Heart right ventricle (tissue), 16 donors: ENCODE data around the gene CD34. TPM values are rescaled to one million over a fixed set of nuclear protein-coding genes. Genes with fewer than 3 reads are reported as not detected.

Source experiments
- ATAC-seq, 8 donors: fragments of 200-7000 bp; cut with Tn5 transposase; one replicate each; pipeline ENCODE4 v1.9.1; 2020; ENCODE audit warnings: mild to moderate bottlenecking in 8 of 8, moderate library complexity in 8 of 8, moderate number of reproducible peaks in 1 of 8
- DNase-seq, 2 donors: peaks; one replicate each; pipeline ENCODE4 v3.0.0-alpha.2; 2020
- H3K27ac ChIP-seq, 10 donors: fragments of 200-600 bp; sonication (generic) in 2 of 10; one replicate each; pipeline versions ENCODE4 v1.5.0 to v1.8.0; 2020 to 2022; ENCODE audit warnings: mild to moderate bottlenecking in 3 of 10
- H3K27me3 ChIP-seq, 7 donors: fragments of 200-600 bp; one replicate each; pipeline ENCODE4 v1.8.0; 2021 to 2022; ENCODE audit warnings: mild to moderate bottlenecking in 2 of 7
- H3K36me3 ChIP-seq, 9 donors: fragments of 200-600 bp; sonication (generic) in 1 of 9; one replicate each; pipeline versions ENCODE4 v1.5.0 to v1.8.0; 2020 to 2022; ENCODE audit warnings: mild to moderate bottlenecking in 2 of 9
- H3K4me1 ChIP-seq, 9 donors: fragments of 200-600 bp; sonication (generic) in 1 of 9; one replicate each; pipeline versions ENCODE4 v1.5.0 to v1.8.0; 2020 to 2022; ENCODE audit warnings: mild to moderate bottlenecking in 4 of 9
- H3K4me3 ChIP-seq, 10 donors: fragments of 200-600 bp; sonication (generic) in 2 of 10; one replicate each; pipeline versions ENCODE4 v1.5.0 to v1.8.0; 2020 to 2022; ENCODE audit warnings: mild to moderate bottlenecking in 7 of 10, moderate library complexity in 2 of 10
- H3K9me3 ChIP-seq, 11 donors: fragments of 200-600 bp in 10 of 11; sonication (generic) in 2 of 11; one replicate each; pipeline versions ENCODE4 v1.5.0 to v1.8.0; 2013 to 2022; ENCODE audit warnings: mild to moderate bottlenecking in 2 of 11, control low read depth in 1 of 11, moderate library complexity in 1 of 11
- CTCF ChIP-seq, 9 donors: fragments of 200-600 bp; sonication (generic) in 2 of 9; IDR thresholded peaks; one replicate each; pipeline versions ENCODE4 v1.5.0 to v1.8.0; 2021 to 2022; ENCODE audit warnings: antibody characterized with exemption in 9 of 9, mild to moderate bottlenecking in 5 of 9, moderate library complexity in 1 of 9
- WGBS, 2 donors: extraction: QIAGEN DNeasy Blood & Tissue Kit; methylation state at CpG; one replicate each; pipeline ENCODE4 v1.1.7; 2013; ENCODE audit warnings: inconsistent platforms in 1 of 2; 5-methylcytosine and 5-hydroxymethylcytosine counted together
- intact Hi-C, 10 donors: fragments of 100-400 bp; cut with DNase I; formaldehyde crosslinking; loops; one replicate each; pipeline versions ENCODE4 v1.11.1 to v1.14.2; 2022
- polyA plus RNA-seq, 2 donors: library from polyadenylated mRNA; stranded (reverse); fragments of 200-250 nt; gene quantifications; one replicate each; pipeline ENCODE4 v1.2.3, GENCODE V29; 2013
- total RNA-seq, 10 donors: library from RNA; stranded (reverse); fragmentation: NEBNext Ultra II Directional in 3 of 10; extraction: Animal tissue kit (Norgen Biotek cat#: 25700) in 3 of 10; gene quantifications; one replicate each; pipeline versions ENCODE4 v1.2.1 to v1.2.4, GENCODE V29; 2021 to 2023
- donor health status: Arrhythmogenic right ventricular cardiomyopathy.
- donor health status: ischemic (EF 13 %, LVEDD 7.1; RV severe dilation, severe dysfunction).
- donor health status: healthy with polysubstance abuse.
- donor health status: DM: no; HTN: yes; CAD: no.
- donor health status: DM: no; HTN: no; CAD: no.
- donor health status: ischemic (EF 25% LVEDD 6.9; RV normal size, moderate dysfunction).
- donor health status: ischemic (EF 25% LVEDD 5.7; RV mildly dilated, moderate dysfunction).
- donor health status: healthy.
- donor health status: DM: yes; HTN: yes; CAD: no.
- donor health status: Ischemic cardiomyopathy.
- donor health status: ischemic (EF 35%, LVEDD 5.7; RV mildly dilated, moderate dysfunction).
- donor health status: nonischemic (EF 11% LVEDD 7.7; RV severe dilation, severe dysfunction).
- donor health status: DM: yes; HTN: yes; CAD: no.
- donor health status: PGD.
- donor health status: ischemic (EF 29% LVEDD 5.4; RV normal size, mild dysfunction).
- donor health status: nonischemic (EF 23%, LVEDD 6.1; RV moderate dilation, normal function).

CD34 gene
- total and polyA plus RNA-seq, 12 donors, result 38.8 to 97.0 (median 52.8) TPM

- H3K9me3 ChIP-seq, result no peaks in the 10 kb centered on the region
- peaks cover 11 to 62% (median 48%) of the 10 kb centered on the region in 9 donors for H3K4me1 ChIP-seq
- no peak for TF ChIP-seq CTCF (IDR thresholded peaks at IDR 0.05)
- intact Hi-C loops, result no loop called here
- ATAC-seq, result no peak
- DNase-seq, result no peak
- 81 to 86% methylated on average over 4 of the region's 4 CpGs for WGBS, 2 donors
- peak overlapping the region in 2 of 10 donors; percentile 0 to 24 for H3K27ac ChIP-seq
- no peaks in the 10 kb centered on the region for H3K27me3 ChIP-seq
- peaks cover 0 to 11% (median 0%) of the 10 kb centered on the region in 9 donors for H3K36me3 ChIP-seq
- no peak overlapping the region for H3K4me3 ChIP-seq
Measured at GRCh38 chr1:207870306-207871031, 40.5 kb downstream of the CD34 start.

GRCh38 chr1:207869859-207870258 is 41.1 kb downstream of the CD34 start:
- no peak for DNase-seq
- intact Hi-C loops, result loop anchor here in 8 of 10 donors (1.0 to 5.0 kb wide), 5 partner anchors 38 to 46 kb away; no protein-coding TSS in a partner anchor
- Histone ChIP-seq H3K27me3 (no peaks in the 10 kb centered on the region), H3K36me3 (peaks cover 0 to 16% (median 4%) of the 10 kb centered on the region in 9 donors), H3K4me3 (no peak overlapping the region), H3K4me1 (peaks cover 12 to 66% (median 53%) of the 10 kb centered on the region in 9 donors), H3K27ac (peak overlapping the region in 8 of 10 donors; percentile 93 to 99 (median 96)), H3K9me3 (no peaks in the 10 kb centered on the region)
- no peak for ATAC-seq
- no peak for TF ChIP-seq CTCF (IDR thresholded peaks at IDR 0.05)
- 84 to 91% methylated on average over 6 of the region's 6 CpGs for WGBS, 2 donors

- Histone ChIP-seq H3K36me3 (peaks cover 0 to 18% (median 4%) of the 10 kb centered on the region in 9 donors), H3K4me1 (peaks cover 18 to 73% (median 61%) of the 10 kb centered on the region in 9 donors), H3K9me3 (no peaks in the 10 kb centered on the region), H3K27ac (peak overlapping the region; percentile 93 to 99 (median 96)), H3K4me3 (peak overlapping the region; percentile 76 to 97 (median 84)), H3K27me3 (no peaks in the 10 kb centered on the region)
- peak; percentile 18 to 80 (median 66) for ATAC-seq
- TF ChIP-seq CTCF (IDR thresholded peaks at IDR 0.05), result peak; percentile 68 to 97 (median 79)
- DNase-seq, result peak; percentile 82 to 87
- intact Hi-C loops, result loop anchor here in 9 of 10 donors (1.0 to 5.0 kb wide), 6 partner anchors 37 to 45 kb away; no protein-coding TSS in a partner anchor
- 3 to 4% methylated on average over 77 to 87 of the region's 87 CpGs for WGBS, 2 donors
Measured at GRCh38 chr1:207868774-207869721, 41.9 kb downstream of the CD34 start.

- 2 to 8% methylated on average over 20 to 24 of the region's 24 CpGs for WGBS, 2 donors
- DNase-seq, result peak; percentile 38 to 54
- intact Hi-C loops, result loop anchor here in 5 of 10 donors (1.0 to 5.0 kb wide), 4 partner anchors 36 to 42 kb away; no protein-coding TSS in a partner anchor
- Histone ChIP-seq H3K27me3 (no peaks in the 10 kb centered on the region), H3K4me3 (peak overlapping the region; percentile 76 to 97 (median 84)), H3K4me1 (peaks cover 19 to 73% (median 63%) of the 10 kb centered on the region in 9 donors), H3K36me3 (peaks cover 0 to 22% (median 4%) of the 10 kb centered on the region in 9 donors), H3K9me3 (no peaks in the 10 kb centered on the region), H3K27ac (peak overlapping the region; percentile 93 to 99 (median 96))
- peak; percentile 12 to 69 (median 61) for ATAC-seq
- TF ChIP-seq CTCF (IDR thresholded peaks at IDR 0.05), result no peak
Measured at GRCh38 chr1:207868251-207868773, 42.6 kb downstream of the CD34 start.
